Mesodermal cell (in vitro differentiated cells): Measurements from ENCODE around the gene TADA1. TPM values are rescaled to one million over a fixed set of nuclear protein-coding genes. Genes with fewer than 3 reads are reported as not detected.

ENCODE experiments used
- H3K27ac ChIP-seq: 2 replicates; pipeline ENCODE4 v1.7.0; 2013; ENCODE audit warnings: mild to moderate bottlenecking, low read depth, low read length, moderate library complexity; ENCODE audit not compliant: severe bottlenecking
- H3K36me3 ChIP-seq: 2 replicates; pipeline ENCODE4 v1.7.1; 2013; ENCODE audit warnings: mild to moderate bottlenecking, low read length, moderate library complexity; ENCODE audit not compliant: control insufficient read depth, insufficient read depth
- H3K4me1 ChIP-seq: one replicate; pipeline ENCODE4 v1.7.1; 2013; ENCODE audit warnings: mild to moderate bottlenecking, low read length; ENCODE audit not compliant: insufficient read depth, control insufficient read depth, poor library complexity, severe bottlenecking
- H3K4me3 ChIP-seq: 2 replicates; pipeline ENCODE4 v1.7.0; 2013; ENCODE audit warnings: low read length, control low read depth, mild to moderate bottlenecking; ENCODE audit not compliant: insufficient read depth, poor library complexity, severe bottlenecking; ENCODE audit errors: extremely low read depth
- H3K9me3 ChIP-seq: 2 replicates; pipeline ENCODE4 v1.7.1; 2013; ENCODE audit warnings: mild to moderate bottlenecking, low read length, moderate library complexity; ENCODE audit not compliant: control insufficient read depth
- WGBS, 2 experiments: methylation state at CpG; one replicate each; pipeline ENCODE4 v1.1.5; 2013; ENCODE audit warnings: missing lambda C conversion rate in 2 of 2; ENCODE audit not compliant: insufficient coverage in 2 of 2; 5-methylcytosine and 5-hydroxymethylcytosine counted together
- polyA plus RNA-seq, 2 experiments: library from polyadenylated mRNA; stranded (reverse); fragments of 50-300 nt; gene quantifications; one replicate each; pipeline ENCODE4 v1.2.3, GENCODE V29; 2013

Gene TADA1
- polyA plus RNA-seq (2013, experiment 1 of 2): 17.1 TPM
- polyA plus RNA-seq (2013, experiment 2 of 2): 17.1 TPM

DNA sequence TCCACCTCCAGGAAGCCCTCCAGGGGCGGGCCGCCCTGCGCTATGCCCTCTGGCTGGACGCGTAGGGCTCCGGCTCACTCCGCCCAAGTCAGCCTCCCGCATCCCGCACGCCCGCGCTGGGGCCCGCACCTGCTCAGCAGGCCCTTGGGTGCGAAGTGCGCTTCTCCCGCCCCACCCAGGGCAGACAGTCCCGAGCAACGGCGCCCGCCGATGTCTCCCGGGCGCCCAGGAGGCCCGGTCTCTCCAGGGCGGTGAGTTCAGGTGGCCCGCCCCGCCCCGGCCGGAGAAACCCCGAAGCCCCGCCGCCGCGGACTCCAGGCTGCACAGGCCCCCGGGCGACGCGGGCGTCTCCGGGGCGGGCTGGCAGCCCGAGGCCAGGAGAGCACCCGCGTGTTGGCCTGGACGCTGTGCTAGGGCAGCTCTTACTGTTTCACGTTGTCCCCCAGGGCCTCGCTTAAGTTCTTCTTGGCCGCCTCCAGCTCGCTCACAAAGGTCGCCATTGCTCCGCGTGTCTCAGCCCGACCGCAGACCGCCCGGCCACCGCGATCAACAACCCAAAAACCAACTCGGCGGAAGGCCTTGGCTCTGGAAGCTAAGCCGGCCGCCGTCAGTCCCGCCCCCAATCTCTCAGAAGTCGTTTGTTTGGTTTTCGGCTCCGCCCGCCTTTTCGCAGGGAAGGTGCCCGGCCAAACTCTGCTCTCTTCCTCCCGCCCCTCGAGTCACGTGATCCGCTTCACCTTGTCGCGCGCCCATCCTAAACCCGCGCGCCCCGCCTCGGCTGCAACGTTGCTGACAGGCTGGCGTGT is at the start of gene TADA1:
TSS of gene TADA1 (minus strand) at position 531 of the 806 bp plus-strand sequence. CDS start at position 500, 31 bp downstream.
- Histone ChIP-seq H3K36me3 (no peaks in the 10 kb centered on the region), H3K27ac (peak within 1 kb of the TSS; percentile 93), H3K4me1 (no peaks in the 10 kb centered on the region), H3K4me3 (peak within 1 kb of the TSS; percentile 69), H3K9me3 (no peaks in the 10 kb centered on the region)
- WGBS, 2 experiments: 0 to 1% methylated on average over 63 to 73 of the region's 84 CpGs

GRCh38 chr1:166924823-166925541 is 48.9 kb upstream of the TADA1 start:
- H3K4me3 ChIP-seq: no peak overlapping the region
- peaks cover 3% of the 10 kb centered on the region for H3K9me3 ChIP-seq
- 84 to 89% methylated on average over 1 to 3 of the region's 3 CpGs for WGBS, 2 experiments

DNA sequence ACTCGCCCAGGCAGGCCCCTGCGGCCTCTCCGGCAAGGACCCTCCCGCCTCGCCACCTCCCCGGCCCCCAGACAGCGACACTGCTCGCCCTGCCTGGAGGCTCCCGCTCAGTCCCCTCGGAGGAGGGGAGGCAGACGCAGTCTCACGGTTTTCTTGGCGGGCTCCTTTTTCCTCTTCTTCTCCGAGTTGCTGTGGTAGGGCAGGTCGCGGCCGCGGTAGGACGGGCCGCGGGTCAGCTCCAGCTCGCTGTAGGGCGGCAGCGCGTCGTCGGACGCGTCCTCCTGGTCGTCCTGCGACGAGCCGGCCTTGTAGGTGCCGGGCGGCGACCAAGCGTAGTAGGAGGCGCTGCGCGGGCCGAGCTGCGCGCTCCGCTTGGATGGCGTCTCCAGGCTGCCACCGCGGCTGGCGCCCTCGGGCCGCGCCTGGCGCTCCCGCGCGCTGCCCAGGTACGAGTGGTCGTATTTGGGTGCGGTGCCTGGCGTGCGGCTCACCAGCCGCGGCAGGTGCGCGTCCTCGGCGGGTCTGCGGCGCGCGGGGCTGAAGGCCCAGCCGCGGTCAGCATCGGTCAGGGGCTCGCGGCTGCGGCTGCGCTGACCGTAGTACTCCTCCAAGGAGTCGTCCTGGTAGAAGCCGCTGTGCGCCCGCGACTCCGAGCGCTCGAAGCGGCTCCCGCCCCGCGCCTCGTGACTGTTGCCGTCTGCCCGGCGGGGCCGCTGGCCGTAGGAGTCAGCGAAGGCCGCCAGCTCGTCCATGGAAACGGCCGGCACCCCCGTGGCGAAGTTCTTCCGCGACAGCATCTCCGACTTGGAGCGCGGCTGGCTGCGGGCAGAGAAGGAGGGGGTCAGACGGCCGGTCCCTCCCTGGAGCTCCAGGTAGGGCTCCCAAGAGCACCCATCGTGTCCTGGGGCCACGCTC is 44.8 kb upstream of the TADA1 start:
- no peaks in the 10 kb centered on the region for H3K9me3 ChIP-seq
- no peak overlapping the region for H3K27ac ChIP-seq
- H3K36me3 ChIP-seq: no peaks in the 10 kb centered on the region
- peaks cover 12% of the 10 kb centered on the region for H3K4me1 ChIP-seq
- H3K4me3 ChIP-seq: peak overlapping the region; percentile 29
- 11 to 15% methylated on average over 89 to 95 of the region's 113 CpGs for WGBS, 2 experiments

More at GRCh38 chr1:166924823-166925541, 48.9 kb upstream of the TADA1 start:
- peak overlapping the region; percentile 57 for H3K27ac ChIP-seq
- peaks cover 3% of the 10 kb centered on the region for H3K36me3 ChIP-seq
- peaks cover 15% of the 10 kb centered on the region for H3K4me1 ChIP-seq

DNA sequence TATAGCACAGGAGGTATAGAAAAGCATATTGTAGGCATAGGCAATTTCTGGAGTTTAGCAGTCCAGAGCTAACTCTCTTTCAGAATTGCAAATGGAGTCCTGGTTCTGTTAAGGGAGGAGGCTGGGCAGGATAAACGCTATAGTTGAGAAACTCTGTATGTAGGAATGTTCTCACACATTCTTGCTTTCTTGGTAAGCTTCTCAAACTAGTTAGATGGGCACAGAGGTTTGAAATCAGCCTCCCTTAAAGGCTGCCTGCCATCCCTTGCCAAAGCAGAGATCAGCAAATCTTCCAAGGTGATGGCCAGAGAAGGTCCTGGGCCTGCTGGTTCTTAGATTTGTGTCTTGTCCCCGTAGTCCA is 42.9 kb upstream of the TADA1 start:
- Histone ChIP-seq H3K36me3 (no peaks in the 10 kb centered on the region), H3K9me3 (no peaks in the 10 kb centered on the region), H3K4me3 (no peak overlapping the region), H3K4me1 (peaks cover 6% of the 10 kb centered on the region), H3K27ac (no peak overlapping the region)
- WGBS, 2 experiments: 60 to 100% methylated on average over 1 of the region's 2 CpGs

DNA sequence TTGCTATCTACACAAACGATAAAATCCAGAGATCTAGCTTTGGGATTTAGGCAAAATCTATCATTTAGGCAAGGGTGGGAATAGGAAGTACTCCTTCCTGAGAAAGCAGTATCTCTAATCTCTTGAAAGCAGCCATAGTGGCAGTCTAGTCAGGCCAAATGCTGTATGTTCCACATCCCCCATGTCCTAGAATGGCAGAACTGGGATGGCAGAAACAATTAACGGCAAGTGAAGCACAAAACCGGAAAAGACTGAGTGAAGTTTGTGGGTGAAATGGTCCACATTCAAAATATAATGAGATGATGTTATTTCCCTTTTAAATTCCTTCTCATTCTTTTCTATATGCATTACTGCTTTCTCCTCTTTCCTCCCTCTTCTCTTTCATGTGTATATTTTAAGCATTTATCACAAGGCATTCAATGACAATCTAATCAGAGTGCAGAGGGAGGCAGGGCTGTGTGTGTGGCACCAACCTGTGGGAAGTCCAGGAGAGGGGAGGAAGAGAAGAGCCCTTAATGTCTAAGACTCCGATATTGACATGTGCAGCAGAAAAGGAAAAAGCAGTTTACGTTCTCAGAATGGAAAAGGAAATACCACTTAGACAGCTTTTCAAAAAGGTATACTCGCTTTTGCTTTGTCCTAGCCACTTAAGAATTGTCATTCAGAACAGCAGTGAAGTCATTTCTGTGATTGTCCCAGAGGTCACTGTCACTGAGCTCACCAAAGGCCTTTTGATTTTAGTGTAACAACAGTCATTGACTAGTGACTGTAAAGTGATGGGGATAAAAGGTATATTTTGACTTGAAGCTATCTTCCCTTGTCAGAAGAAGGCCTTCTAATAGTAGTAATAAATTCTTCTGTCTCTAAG is 42.3 kb upstream of the TADA1 start:
- 79 to 93% methylated on average over 3 to 4 of the region's 6 CpGs for WGBS, 2 experiments
- Histone ChIP-seq H3K4me3 (no peak overlapping the region), H3K27ac (no peak overlapping the region), H3K4me1 (peaks cover 6% of the 10 kb centered on the region), H3K36me3 (no peaks in the 10 kb centered on the region), H3K9me3 (no peaks in the 10 kb centered on the region)

DNA sequence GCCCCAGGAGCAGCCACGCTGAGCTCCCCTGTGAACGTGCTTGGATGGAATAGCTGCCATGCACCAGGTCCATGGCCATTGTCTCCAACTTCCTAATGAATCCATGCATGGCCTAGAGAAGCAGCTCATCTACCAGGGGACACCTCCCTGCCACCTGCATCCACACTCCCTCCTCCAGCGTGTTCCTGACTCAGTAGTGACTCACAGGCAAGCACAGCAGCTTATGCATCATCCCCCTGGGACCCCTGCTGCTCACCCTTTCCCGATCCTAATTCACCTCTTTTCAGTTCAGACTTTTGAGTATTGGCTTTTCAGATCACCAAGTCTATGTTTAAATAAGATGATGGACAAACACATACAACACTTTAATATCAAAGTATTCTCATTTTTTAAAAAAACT is 39.9 kb upstream of the TADA1 start:
- Histone ChIP-seq H3K9me3 (peaks cover 4% of the 10 kb centered on the region), H3K36me3 (no peaks in the 10 kb centered on the region), H3K4me1 (peaks cover 4% of the 10 kb centered on the region), H3K4me3 (no peak overlapping the region), H3K27ac (no peak overlapping the region)
- WGBS, 2 experiments: 76 to 78% methylated on average over 2 to 4 of the region's 4 CpGs

- Histone ChIP-seq H3K36me3 (no peaks in the 10 kb centered on the region), H3K27ac (no peak overlapping the region), H3K4me3 (no peak overlapping the region), H3K9me3 (peaks cover 5% of the 10 kb centered on the region), H3K4me1 (no peaks in the 10 kb centered on the region)
- 60% methylated on average over 1 of the region's 1 CpG; no CpG with 5 or more reads in 1 of the 2 experiments for WGBS, 2 experiments
These were observed 39.0 kb upstream of the TADA1 start for GRCh38 chr1:166915042-166915441.

DNA sequence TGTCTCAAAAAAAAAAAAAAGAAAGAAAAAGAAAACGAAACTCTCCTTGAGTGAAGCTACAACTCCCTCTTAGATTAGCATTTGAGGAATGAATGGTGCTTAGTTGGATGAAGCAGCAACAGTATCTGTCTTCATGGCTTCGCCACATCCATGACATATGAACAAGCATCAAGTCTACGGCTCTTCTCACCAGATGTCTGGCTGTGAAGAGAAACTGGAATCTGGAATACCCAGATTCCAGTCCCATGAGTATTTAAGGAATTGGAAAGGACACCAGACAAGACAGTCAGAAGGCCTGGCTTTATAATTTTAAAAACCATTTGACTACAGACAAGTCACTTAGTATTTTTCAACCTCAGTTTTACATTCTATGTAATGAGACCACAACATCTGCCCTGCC is 38.0 kb upstream of the TADA1 start:
- no peak overlapping the region for H3K4me3 ChIP-seq
- H3K27ac ChIP-seq: no peak overlapping the region
- WGBS, 2 experiments: no CpG with 5 or more reads among the region's 3 CpGs
- H3K36me3 ChIP-seq: no peaks in the 10 kb centered on the region
- H3K4me1 ChIP-seq: no peaks in the 10 kb centered on the region
- peaks cover 5% of the 10 kb centered on the region for H3K9me3 ChIP-seq

DNA sequence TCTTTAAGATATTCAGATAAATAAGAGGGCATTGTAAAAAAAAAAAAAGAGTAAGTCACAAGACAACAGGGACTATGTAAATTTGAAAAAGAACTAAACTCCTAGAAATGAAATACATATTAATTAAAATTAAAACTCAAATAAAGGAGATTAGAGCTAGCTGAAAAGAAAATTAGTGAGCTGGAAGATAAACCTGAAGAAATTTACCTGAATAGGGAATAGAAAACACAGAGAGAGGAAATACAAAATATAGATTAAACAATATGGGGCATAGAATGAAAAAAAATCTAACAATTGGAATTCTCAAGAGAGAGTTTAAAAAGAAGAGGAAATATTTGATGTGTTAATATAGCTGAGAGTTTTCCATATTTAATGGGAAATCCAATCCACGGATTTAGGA is 35.6 kb upstream of the TADA1 start:
- no CpG with 5 or more reads among the region's 1 CpG for WGBS, 2 experiments
- H3K36me3 ChIP-seq: no peaks in the 10 kb centered on the region
- H3K4me1 ChIP-seq: peaks cover 2% of the 10 kb centered on the region
- H3K9me3 ChIP-seq: peaks cover 5% of the 10 kb centered on the region
- no peak overlapping the region for H3K27ac ChIP-seq
- H3K4me3 ChIP-seq: no peak overlapping the region
